Stomach (tissue), 4 donors: ENCODE measurements around the gene LRP6.
"Not testable (repeated sequence)": the region's sequence is repeated elsewhere in the genome, so short reads cannot be mapped to it uniquely, and the experiment has no call there.

Source experiments
- POLR2A ChIP-seq, 4 donors: fragments of 450-650 bp; IDR thresholded peaks; one replicate each; pipeline ENCODE4 v1.6.1; 2016; ENCODE audit warnings: antibody characterized with exemption in 4 of 4, control low read depth in 2 of 4, mild to moderate bottlenecking in 1 of 4, moderate library complexity in 1 of 4
- POLR2AphosphoS5 ChIP-seq, 3 donors: sonication (generic); formaldehyde crosslinking; IDR thresholded peaks; one replicate each; pipeline ENCODE4 v1.6.1; 2016; ENCODE audit warnings: antibody characterized with exemption in 3 of 3
- TF ChIP-seq, protein P1 (sequence below), 7 experiments: fragments of 450-650 bp in 4 of 7; fragments of 200-600 bp in 3 of 7; sonication (generic) in 3 of 7; IDR thresholded peaks; one replicate each; pipeline ENCODE4 v1.5.1; 2016 to 2019; ENCODE audit warnings: antibody characterized with exemption in 7 of 7, control low read depth in 2 of 7, mild to moderate bottlenecking in 1 of 7

DNA sequence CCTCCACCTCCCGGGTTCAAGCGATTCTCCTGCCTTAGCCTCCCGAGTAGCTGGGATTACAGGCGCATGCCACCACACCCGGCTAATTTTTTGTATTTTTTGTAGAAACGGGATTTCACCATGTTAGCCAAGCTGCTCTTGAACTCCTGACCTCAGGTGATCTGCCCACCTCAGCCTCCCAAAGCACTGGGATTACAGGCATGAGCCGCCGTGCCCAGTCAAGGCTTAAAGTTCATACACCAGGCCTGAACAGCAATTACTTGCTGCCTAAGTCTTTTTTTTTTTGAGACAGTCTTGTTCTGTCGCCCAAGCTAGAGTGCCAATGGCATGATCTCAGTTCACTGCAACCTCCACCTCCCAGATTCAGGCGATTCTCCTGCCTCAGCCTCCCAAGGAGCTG, 43.9 kb upstream of the LRP6 start:
- not testable (repeated sequence) for TF ChIP-seq POLR2AphosphoS5, POLR2A (IDR thresholded peaks at IDR 0.05)
- TF ChIP-seq, protein P1, sequence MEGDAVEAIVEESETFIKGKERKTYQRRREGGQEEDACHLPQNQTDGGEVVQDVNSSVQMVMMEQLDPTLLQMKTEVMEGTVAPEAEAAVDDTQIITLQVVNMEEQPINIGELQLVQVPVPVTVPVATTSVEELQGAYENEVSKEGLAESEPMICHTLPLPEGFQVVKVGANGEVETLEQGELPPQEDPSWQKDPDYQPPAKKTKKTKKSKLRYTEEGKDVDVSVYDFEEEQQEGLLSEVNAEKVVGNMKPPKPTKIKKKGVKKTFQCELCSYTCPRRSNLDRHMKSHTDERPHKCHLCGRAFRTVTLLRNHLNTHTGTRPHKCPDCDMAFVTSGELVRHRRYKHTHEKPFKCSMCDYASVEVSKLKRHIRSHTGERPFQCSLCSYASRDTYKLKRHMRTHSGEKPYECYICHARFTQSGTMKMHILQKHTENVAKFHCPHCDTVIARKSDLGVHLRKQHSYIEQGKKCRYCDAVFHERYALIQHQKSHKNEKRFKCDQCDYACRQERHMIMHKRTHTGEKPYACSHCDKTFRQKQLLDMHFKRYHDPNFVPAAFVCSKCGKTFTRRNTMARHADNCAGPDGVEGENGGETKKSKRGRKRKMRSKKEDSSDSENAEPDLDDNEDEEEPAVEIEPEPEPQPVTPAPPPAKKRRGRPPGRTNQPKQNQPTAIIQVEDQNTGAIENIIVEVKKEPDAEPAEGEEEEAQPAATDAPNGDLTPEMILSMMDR (IDR thresholded peaks at IDR 0.05), result not testable (repeated sequence)
